ENCODE measurements around the gene PRR3.

DNA sequence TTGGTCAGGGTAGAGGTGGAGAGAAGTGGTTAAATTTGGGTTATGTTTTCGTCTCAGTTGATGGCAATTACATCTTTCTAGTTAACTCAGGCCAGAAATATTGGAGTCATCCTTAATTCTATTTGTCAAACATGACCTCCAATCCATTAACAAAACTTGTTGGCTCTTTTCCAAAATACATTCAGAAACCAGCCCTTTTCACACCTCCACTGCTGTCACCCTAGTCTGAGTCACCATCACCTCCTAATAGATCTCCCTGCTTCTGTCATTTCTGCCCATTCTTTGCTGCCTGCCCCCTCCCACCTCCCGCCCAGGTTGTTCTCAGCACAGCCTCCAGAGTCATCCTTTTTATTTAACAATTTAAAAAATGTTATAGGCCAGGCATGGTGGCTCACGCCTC, 11.2 kb downstream of the PRR3 start:
- TF ChIP-seq, protein P1, sequence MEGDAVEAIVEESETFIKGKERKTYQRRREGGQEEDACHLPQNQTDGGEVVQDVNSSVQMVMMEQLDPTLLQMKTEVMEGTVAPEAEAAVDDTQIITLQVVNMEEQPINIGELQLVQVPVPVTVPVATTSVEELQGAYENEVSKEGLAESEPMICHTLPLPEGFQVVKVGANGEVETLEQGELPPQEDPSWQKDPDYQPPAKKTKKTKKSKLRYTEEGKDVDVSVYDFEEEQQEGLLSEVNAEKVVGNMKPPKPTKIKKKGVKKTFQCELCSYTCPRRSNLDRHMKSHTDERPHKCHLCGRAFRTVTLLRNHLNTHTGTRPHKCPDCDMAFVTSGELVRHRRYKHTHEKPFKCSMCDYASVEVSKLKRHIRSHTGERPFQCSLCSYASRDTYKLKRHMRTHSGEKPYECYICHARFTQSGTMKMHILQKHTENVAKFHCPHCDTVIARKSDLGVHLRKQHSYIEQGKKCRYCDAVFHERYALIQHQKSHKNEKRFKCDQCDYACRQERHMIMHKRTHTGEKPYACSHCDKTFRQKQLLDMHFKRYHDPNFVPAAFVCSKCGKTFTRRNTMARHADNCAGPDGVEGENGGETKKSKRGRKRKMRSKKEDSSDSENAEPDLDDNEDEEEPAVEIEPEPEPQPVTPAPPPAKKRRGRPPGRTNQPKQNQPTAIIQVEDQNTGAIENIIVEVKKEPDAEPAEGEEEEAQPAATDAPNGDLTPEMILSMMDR (IDR thresholded peaks at IDR 0.05): no peak
- no peak for TF ChIP-seq POLR2A (IDR thresholded peaks at IDR 0.05)
- no peak for TF ChIP-seq POLR2AphosphoS5 (IDR thresholded peaks at IDR 0.05)

Measured in gastroesophageal sphincter (tissue), 3 donors.